ENCODE data around the gene ARNT2.

ARNT2 gene

GRCh38 chr15:80436511-80437307 lies 32.5 kb downstream of the ARNT2 start:
- TF ChIP-seq CTCF (conservative IDR thresholded peaks at IDR 0.05; ENCODE audit: low read depth, low read length): no peak
- Histone ChIP-seq H4K20me1 (ENCODE audit: insufficient read depth) (no peaks in the 10 kb centered on the region), H3K4me2 (no peak overlapping the region), H3K27ac (no peak overlapping the region), H3K4me3 (IDR thresholded peaks at IDR 0.05; ENCODE audit: insufficient read depth, low read depth, low read length) (no peak overlapping the region), H2AFZ (ENCODE audit: low read depth) (no peak overlapping the region), H3K27me3 (ENCODE audit: insufficient read depth, low read depth) (no peaks in the 10 kb centered on the region), H3K36me3 (ENCODE audit: insufficient read depth) (no peaks in the 10 kb centered on the region), H3K79me2 (ENCODE audit: insufficient read depth, low read depth) (no peaks in the 10 kb centered on the region), H3K4me1 (ENCODE audit: low read depth, poor library complexity, severe bottlenecking) (no peaks in the 10 kb centered on the region), H3K9ac (no peak overlapping the region)

- Histone ChIP-seq H4K20me1 (ENCODE audit: insufficient read depth) (no peaks in the 10 kb centered on the region), H3K79me2 (ENCODE audit: insufficient read depth, low read depth) (no peaks in the 10 kb centered on the region), H3K4me3 (IDR thresholded peaks at IDR 0.05; ENCODE audit: insufficient read depth, low read depth, low read length) (no peak overlapping the region), H3K36me3 (ENCODE audit: insufficient read depth) (no peaks in the 10 kb centered on the region), H3K4me1 (ENCODE audit: low read depth, poor library complexity, severe bottlenecking) (no peaks in the 10 kb centered on the region), H3K27ac (no peak overlapping the region), H3K4me2 (no peak overlapping the region), H3K9ac (no peak overlapping the region), H2AFZ (ENCODE audit: low read depth) (no peak overlapping the region), H3K27me3 (ENCODE audit: insufficient read depth, low read depth) (no peaks in the 10 kb centered on the region)
- TF ChIP-seq CTCF (conservative IDR thresholded peaks at IDR 0.05; ENCODE audit: low read depth, low read length): no peak
Measured at GRCh38 chr15:80437334-80437891, 33.2 kb downstream of the ARNT2 start.

- H3K27me3 ChIP-seq (ENCODE audit: insufficient read depth, low read depth): no peaks in the 10 kb centered on the region
- no peaks in the 10 kb centered on the region for H3K36me3 ChIP-seq (ENCODE audit: insufficient read depth)
- H3K4me2 ChIP-seq: no peak overlapping the region
- H3K79me2 ChIP-seq (ENCODE audit: insufficient read depth, low read depth): no peaks in the 10 kb centered on the region
- H3K9ac ChIP-seq: no peak overlapping the region
- no peaks in the 10 kb centered on the region for H4K20me1 ChIP-seq (ENCODE audit: insufficient read depth)
- no peak for TF ChIP-seq CTCF (conservative IDR thresholded peaks at IDR 0.05; ENCODE audit: low read depth, low read length)
- H2AFZ ChIP-seq (ENCODE audit: low read depth): no peak overlapping the region
- no peak overlapping the region for H3K4me3 ChIP-seq (IDR thresholded peaks at IDR 0.05; ENCODE audit: insufficient read depth, low read depth, low read length)
- H3K27ac ChIP-seq: no peak overlapping the region
- H3K4me1 ChIP-seq (ENCODE audit: low read depth, poor library complexity, severe bottlenecking): no peaks in the 10 kb centered on the region
Measured at GRCh38 chr15:80439140-80439539, 35.0 kb downstream of the ARNT2 start.

GRCh38 chr15:80440024-80440423 lies 35.8 kb downstream of the ARNT2 start:
- no peaks in the 10 kb centered on the region for H3K36me3 ChIP-seq (ENCODE audit: insufficient read depth)
- H3K27ac ChIP-seq: no peak overlapping the region
- H3K79me2 ChIP-seq (ENCODE audit: insufficient read depth, low read depth): no peaks in the 10 kb centered on the region
- H2AFZ ChIP-seq (ENCODE audit: low read depth): no peak overlapping the region
- H3K4me2 ChIP-seq: no peak overlapping the region
- no peak for TF ChIP-seq CTCF (conservative IDR thresholded peaks at IDR 0.05; ENCODE audit: low read depth, low read length)
- no peaks in the 10 kb centered on the region for H3K4me1 ChIP-seq (ENCODE audit: low read depth, poor library complexity, severe bottlenecking)
- H4K20me1 ChIP-seq (ENCODE audit: insufficient read depth): no peaks in the 10 kb centered on the region
- H3K9ac ChIP-seq: no peak overlapping the region
- no peak overlapping the region for H3K4me3 ChIP-seq (IDR thresholded peaks at IDR 0.05; ENCODE audit: insufficient read depth, low read depth, low read length)
- no peaks in the 10 kb centered on the region for H3K27me3 ChIP-seq (ENCODE audit: insufficient read depth, low read depth)

Data from KMS-11 (cell line).